ENCODE data around the gene ACOXL.

ACOXL gene

GRCh38 chr2:110969696-110970095 lies 237.3 kb downstream of the ACOXL start:
- POLR2A ChIA-PET, result no interaction called here
- CTCF ChIA-PET, result no interaction called here
- TF ChIP-seq CTCF (IDR thresholded peaks at IDR 0.05; ENCODE audit: insufficient read depth, low read length, missing control alignments), result no peak
- H3K4me3 ChIP-seq (ENCODE audit: low read depth, low read length), result no peak overlapping the region
- no peak for DNase-seq (ENCODE audit: low read depth, low spot score)

- no peak overlapping the region for H3K4me3 ChIP-seq (ENCODE audit: low read depth, low read length)
- POLR2A ChIA-PET, result no interaction called here
- CTCF ChIA-PET, result no interaction called here
- TF ChIP-seq CTCF (IDR thresholded peaks at IDR 0.05; ENCODE audit: insufficient read depth, low read length, missing control alignments), result no peak
- DNase-seq (ENCODE audit: low read depth, low spot score), result no peak
Observed at GRCh38 chr2:110970201-110970600, 237.8 kb downstream of the ACOXL start.

GRCh38 chr2:110971811-110972210 lies 239.4 kb downstream of the ACOXL start:
- no peak for DNase-seq (ENCODE audit: low read depth, low spot score)
- H3K4me3 ChIP-seq (ENCODE audit: low read depth, low read length), result no peak overlapping the region
- ChIA-PET CTCF (no interaction called here), POLR2A (no interaction called here)
- TF ChIP-seq CTCF (IDR thresholded peaks at IDR 0.05; ENCODE audit: insufficient read depth, low read length, missing control alignments), result no peak

GRCh38 chr2:110973262-110973661 lies 240.9 kb downstream of the ACOXL start:
- DNase-seq (ENCODE audit: low read depth, low spot score), result no peak
- ChIA-PET POLR2A (no interaction called here), CTCF (no interaction called here)
- H3K4me3 ChIP-seq (ENCODE audit: low read depth, low read length), result no peak overlapping the region
- no peak for TF ChIP-seq CTCF (IDR thresholded peaks at IDR 0.05; ENCODE audit: insufficient read depth, low read length, missing control alignments)

GRCh38 chr2:110977403-110977802 lies 245.0 kb downstream of the ACOXL start:
- DNase-seq (ENCODE audit: low read depth, low spot score), result no peak
- H3K4me3 ChIP-seq (ENCODE audit: low read depth, low read length), result no peak overlapping the region
- POLR2A ChIA-PET, result no interaction called here
- CTCF ChIA-PET, result no interaction called here
- no peak for TF ChIP-seq CTCF (IDR thresholded peaks at IDR 0.05; ENCODE audit: insufficient read depth, low read length, missing control alignments)

- H3K4me3 ChIP-seq (ENCODE audit: low read depth, low read length), result no peak overlapping the region
- ChIA-PET CTCF (no interaction called here), POLR2A (no interaction called here)
- DNase-seq (ENCODE audit: low read depth, low spot score), result no peak
- TF ChIP-seq CTCF (IDR thresholded peaks at IDR 0.05; ENCODE audit: insufficient read depth, low read length, missing control alignments), result no peak
Observed at GRCh38 chr2:110978148-110978547, 245.8 kb downstream of the ACOXL start.

All from AG04449 (cell line).